Endometrium (tissue), 2 donors: Measurements from ENCODE around the gene PGAP3.

Experiments used
- FAIRE-seq: peaks from 2 replicates; lab custom pipeline; 2012; peaks lifted over from hg19 to GRCh38; lab: Jason Lieb, UNC
- donor health status: control.
- donor health status: control.

Gene PGAP3

GRCh38 chr17:39636927-39637736 is 50.7 kb downstream of the PGAP3 start, which contains the start of gene STARD3:
Gene STARD3 (plus strand): TSS chr17:39637144. CDS start chr17:39653532, 16,388 bp downstream.
- no peak for FAIRE-seq

GRCh38 chr17:39636587-39636926 is 51.3 kb downstream of the PGAP3 start:
- FAIRE-seq = no peak

GRCh38 chr17:39635614-39636176 is 52.2 kb downstream of the PGAP3 start:
- FAIRE-seq = no peak

GRCh38 chr17:39634384-39634871 is 53.4 kb downstream of the PGAP3 start:
- no peak for FAIRE-seq

GRCh38 chr17:39633570-39634183 is 54.2 kb downstream of the PGAP3 start:
- FAIRE-seq = no peak

GRCh38 chr17:39632153-39632941 is 55.5 kb downstream of the PGAP3 start:
- no peak for FAIRE-seq

- FAIRE-seq = no peak
Measured at GRCh38 chr17:39631403-39631802, 56.5 kb downstream of the PGAP3 start.

- FAIRE-seq = no peak
Measured at GRCh38 chr17:39629898-39630297, 58.0 kb downstream of the PGAP3 start.

- FAIRE-seq = no peak
Measured at GRCh38 chr17:39629494-39629880, 58.4 kb downstream of the PGAP3 start.

GRCh38 chr17:39628655-39629493 is 59.0 kb downstream of the PGAP3 start:
- no peak for FAIRE-seq

- no peak for FAIRE-seq
Measured at GRCh38 chr17:39627712-39628516, 59.9 kb downstream of the PGAP3 start.

GRCh38 chr17:39627047-39627711 is 60.7 kb downstream of the PGAP3 start:
- no peak for FAIRE-seq

GRCh38 chr17:39626171-39627046 is 61.4 kb downstream of the PGAP3 start, which contains the start of gene PPP1R1B:
Gene PPP1R1B (plus strand): TSS chr17:39626952. CDS start chr17:39627393, 441 bp downstream.
- FAIRE-seq = no peak

GRCh38 chr17:39625198-39625785 is 62.6 kb downstream of the PGAP3 start:
- no peak for FAIRE-seq

GRCh38 chr17:39624313-39624712 is 63.5 kb downstream of the PGAP3 start:
- FAIRE-seq = no peak

GRCh38 chr17:39623356-39623950 is 64.4 kb downstream of the PGAP3 start:
- no peak for FAIRE-seq

- no peak for FAIRE-seq
Measured at GRCh38 chr17:39622380-39623006, 65.4 kb downstream of the PGAP3 start.
